Adrenal gland (tissue), 12 donors: Measurements from ENCODE around the gene RPS19. TPM values are rescaled to one million over a fixed set of nuclear protein-coding genes. Genes with fewer than 3 reads are reported as not detected.

Experiments used
- DNase-seq, 7 donors: peaks; one replicate each; pipeline ENCODE4 v3.0.0-alpha.2; 2019 to 2020
- H3K27ac ChIP-seq, 5 donors: fragments of 200-600 bp; sonication (generic) in 4 of 5; 1 replicate in 3 of 5; 2 replicates in 2 of 5; pipeline versions ENCODE4 v1.5.1 to v1.8.0; 2016 to 2020; ENCODE audit warnings: mild to moderate bottlenecking in 1 of 5
- H3K27me3 ChIP-seq: fragments of 200-600 bp; 2 replicates; pipeline ENCODE4 v1.8.0; 2021
- H3K36me3 ChIP-seq, 2 donors: fragments of 200-600 bp; replicated peaks in 1 of 2; 1 replicate in 1 of 2; 2 replicates in 1 of 2; pipeline versions ENCODE4 v1.5.1 to v1.8.0; 2018 to 2022
- H3K4me1 ChIP-seq, 2 donors: fragments of 200-600 bp; replicated peaks in 1 of 2; 1 replicate in 1 of 2; 2 replicates in 1 of 2; pipeline versions ENCODE4 v1.5.1 to v1.8.0; 2018 to 2021
- H3K4me3 ChIP-seq, 4 donors: fragments of 200-600 bp; sonication (generic) in 3 of 4; one replicate each; pipeline ENCODE4 v1.5.1; 2016 to 2018
- H3K9me3 ChIP-seq, 3 donors: fragments of 200-600 bp; sonication (generic) in 1 of 3; replicated peaks in 1 of 3; 1 replicate in 2 of 3; 2 replicates in 1 of 3; pipeline versions ENCODE4 v1.5.1 to v1.8.0; 2016 to 2021
- POLR2A ChIP-seq, 2 donors: fragments of 450-650 bp; IDR thresholded peaks; one replicate each; pipeline ENCODE4 v1.6.1; 2017; ENCODE audit warnings: antibody characterized with exemption in 2 of 2, mild to moderate bottlenecking in 2 of 2, moderate library complexity in 1 of 2
- WGBS, 4 donors: extraction: QIAGEN DNeasy Blood & Tissue Kit in 2 of 4; methylation state at CpG; one replicate each; pipeline versions ENCODE4 v1.1.5 to v1.1.7; 2013 to 2017; 5-methylcytosine and 5-hydroxymethylcytosine counted together
- intact Hi-C, 2 donors: fragments of 100-400 bp; cut with DNase I; formaldehyde crosslinking; loops; one replicate each; pipeline versions ENCODE4 v1.14.1 to v1.15.0; 2022 to 2023
- polyA plus RNA-seq, 3 donors: library from polyadenylated mRNA; stranded (reverse); fragments of 200-250 nt in 2 of 3; fragments of 350-450 nt in 1 of 3; fragmentation: Illumina TruSeq in 1 of 3; extraction: RNeasy Lipid Tissue Mini Kit (QIAGEN cat#74804) in 1 of 3; gene quantifications; one replicate each; pipeline ENCODE4 v1.2.3, GENCODE V29; 2013 to 2014
- total RNA-seq, 9 donors: library from RNA; depleted of rRNA in 4 of 9; stranded (reverse); fragments of >200 nt in 4 of 9; fragments of 120-200 nt in 1 of 9; fragmentation: NEBNext Ultra II Directional in 1 of 9; extraction: Animal tissue kit (Norgen Biotek cat#: 25700) in 1 of 9; gene quantifications; one replicate each; pipeline versions ENCODE4 v1.1.0 to v1.2.4, GENCODE V29; 2013 to 2023
- TF ChIP-seq, protein P1 (sequence below), 6 experiments: fragments of 450-650 bp in 4 of 6; fragments of 200-600 bp in 2 of 6; sonication (generic) in 1 of 6; IDR thresholded peaks; 1 replicate in 5 of 6; 2 replicates in 1 of 6; pipeline versions ENCODE4 v1.5.1 to v1.8.0; 2016 to 2021; ENCODE audit warnings: antibody characterized with exemption in 6 of 6, mild to moderate bottlenecking in 2 of 6, moderate library complexity in 1 of 6
- donor health status: healthy with polysubstance abuse.
- donor health status: Bipolar disorder and iron deficiency.
- donor health status: DM: yes; HTN: yes; CAD: no.
- donor health status: DM: no; HTN: no; CAD: no.
- donor health status: DM: no; HTN: no; CAD: no.
- donor health status: DM: yes; HTN: yes; CAD: no.

Gene RPS19
- total and polyA plus RNA-seq, 12 donors: 418 to 3,405 (median 1,389) TPM

- Histone ChIP-seq H3K4me1 (no peaks in the 10 kb centered on the region), H3K27me3 (no peaks in the 10 kb centered on the region), H3K4me3 (no peak overlapping the region), H3K27ac (no peak overlapping the region), H3K36me3 (no peaks in the 10 kb centered on the region), H3K9me3 (no peaks in the 10 kb centered on the region)
- 85 to 92% (median 89%) methylated on average over 6 of the region's 6 CpGs for WGBS, 4 donors
- TF ChIP-seq POLR2A (IDR thresholded peaks at IDR 0.05): no peak
- TF ChIP-seq, protein P1, sequence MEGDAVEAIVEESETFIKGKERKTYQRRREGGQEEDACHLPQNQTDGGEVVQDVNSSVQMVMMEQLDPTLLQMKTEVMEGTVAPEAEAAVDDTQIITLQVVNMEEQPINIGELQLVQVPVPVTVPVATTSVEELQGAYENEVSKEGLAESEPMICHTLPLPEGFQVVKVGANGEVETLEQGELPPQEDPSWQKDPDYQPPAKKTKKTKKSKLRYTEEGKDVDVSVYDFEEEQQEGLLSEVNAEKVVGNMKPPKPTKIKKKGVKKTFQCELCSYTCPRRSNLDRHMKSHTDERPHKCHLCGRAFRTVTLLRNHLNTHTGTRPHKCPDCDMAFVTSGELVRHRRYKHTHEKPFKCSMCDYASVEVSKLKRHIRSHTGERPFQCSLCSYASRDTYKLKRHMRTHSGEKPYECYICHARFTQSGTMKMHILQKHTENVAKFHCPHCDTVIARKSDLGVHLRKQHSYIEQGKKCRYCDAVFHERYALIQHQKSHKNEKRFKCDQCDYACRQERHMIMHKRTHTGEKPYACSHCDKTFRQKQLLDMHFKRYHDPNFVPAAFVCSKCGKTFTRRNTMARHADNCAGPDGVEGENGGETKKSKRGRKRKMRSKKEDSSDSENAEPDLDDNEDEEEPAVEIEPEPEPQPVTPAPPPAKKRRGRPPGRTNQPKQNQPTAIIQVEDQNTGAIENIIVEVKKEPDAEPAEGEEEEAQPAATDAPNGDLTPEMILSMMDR (IDR thresholded peaks at IDR 0.05): no peak
- intact Hi-C loops: no loop called here
- no peak for DNase-seq
These were observed 11.4 kb upstream of the RPS19 start for GRCh38 chr19:41848666-41849065.

DNA sequence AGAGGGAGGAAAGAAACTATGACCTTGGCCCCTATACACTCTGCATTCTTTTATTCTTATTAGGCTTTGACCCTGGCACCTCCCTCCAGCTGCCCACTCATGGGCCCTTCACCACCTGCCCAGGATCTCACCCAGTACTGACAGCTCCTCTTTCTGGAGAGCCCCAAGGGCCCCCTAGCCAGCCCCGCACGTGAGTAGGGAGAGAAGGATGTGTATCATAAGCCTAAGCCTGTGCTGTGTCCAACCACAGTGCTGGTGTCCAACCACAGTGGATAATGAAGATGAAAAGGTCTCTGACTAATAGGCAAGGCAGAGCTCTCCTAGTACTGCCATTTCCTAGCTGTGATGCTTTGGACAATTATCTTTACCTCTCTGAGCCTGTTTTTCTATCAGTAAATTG, 11.0 kb upstream of the RPS19 start:
- no peaks in the 10 kb centered on the region for H3K9me3 ChIP-seq
- no peaks in the 10 kb centered on the region for H3K36me3 ChIP-seq
- no peaks in the 10 kb centered on the region for H3K27me3 ChIP-seq
- no peak for DNase-seq
- no peak overlapping the region for H3K27ac ChIP-seq
- H3K4me3 ChIP-seq: no peak overlapping the region
- TF ChIP-seq, protein P1 (IDR thresholded peaks at IDR 0.05): no peak
- no peak for TF ChIP-seq POLR2A (IDR thresholded peaks at IDR 0.05)
- no peaks in the 10 kb centered on the region for H3K4me1 ChIP-seq
- WGBS, 4 donors: 73 to 95% (median 84%) methylated on average over 2 of the region's 2 CpGs
- intact Hi-C loops: no loop called here

DNA sequence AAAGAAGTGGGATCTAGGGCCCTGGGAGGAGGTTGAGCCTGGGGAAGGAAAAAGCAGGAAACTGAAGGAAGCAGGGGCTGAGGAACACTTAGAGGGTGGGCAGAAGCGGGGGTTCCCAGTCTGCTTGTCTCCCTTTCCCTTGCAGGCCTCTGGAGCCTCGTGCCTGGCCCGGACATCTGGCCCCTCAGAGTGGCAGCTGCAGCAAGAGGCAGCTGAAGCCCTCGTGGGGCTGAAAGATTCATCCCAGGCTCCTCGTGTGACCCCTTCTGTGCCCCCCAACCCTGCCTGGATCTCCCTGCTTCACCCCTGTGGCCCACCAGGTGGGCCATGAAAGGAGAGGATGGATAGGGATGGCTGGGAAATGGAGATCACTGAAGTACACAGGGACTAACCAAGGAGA, 9.7 kb upstream of the RPS19 start:
- TF ChIP-seq, protein P1 (IDR thresholded peaks at IDR 0.05): no peak
- no peak for TF ChIP-seq POLR2A (IDR thresholded peaks at IDR 0.05)
- Histone ChIP-seq H3K27ac (no peak overlapping the region), H3K9me3 (no peaks in the 10 kb centered on the region), H3K27me3 (no peaks in the 10 kb centered on the region), H3K36me3 (no peaks in the 10 kb centered on the region), H3K4me3 (no peak overlapping the region), H3K4me1 (no peaks in the 10 kb centered on the region)
- no peak for DNase-seq
- WGBS, 4 donors: 65 to 100% (median 69%) methylated on average over 1 to 5 of the region's 5 CpGs
- intact Hi-C loops: no loop called here

- DNase-seq: no peak
- Histone ChIP-seq H3K9me3 (no peaks in the 10 kb centered on the region), H3K36me3 (no peaks in the 10 kb centered on the region), H3K4me1 (no peaks in the 10 kb centered on the region), H3K4me3 (no peak overlapping the region), H3K27ac (no peak overlapping the region), H3K27me3 (no peaks in the 10 kb centered on the region)
- TF ChIP-seq, protein P1 (IDR thresholded peaks at IDR 0.05): no peak
- TF ChIP-seq POLR2A (IDR thresholded peaks at IDR 0.05): no peak
- WGBS, 4 donors: 35 to 42% (median 39%) methylated on average over 4 of the region's 4 CpGs
- intact Hi-C loops: no loop called here
These were observed 8.6 kb upstream of the RPS19 start for GRCh38 chr19:41851456-41851855.
